NCI-H774 (cell line): Measurements from ENCODE around the gene ATAT1.

ENCODE experiments used
- DNase-seq: peaks from one replicate; lab custom pipeline; 2025; lab: John Stamatoyannopoulos, UW

Gene ATAT1

DNA sequence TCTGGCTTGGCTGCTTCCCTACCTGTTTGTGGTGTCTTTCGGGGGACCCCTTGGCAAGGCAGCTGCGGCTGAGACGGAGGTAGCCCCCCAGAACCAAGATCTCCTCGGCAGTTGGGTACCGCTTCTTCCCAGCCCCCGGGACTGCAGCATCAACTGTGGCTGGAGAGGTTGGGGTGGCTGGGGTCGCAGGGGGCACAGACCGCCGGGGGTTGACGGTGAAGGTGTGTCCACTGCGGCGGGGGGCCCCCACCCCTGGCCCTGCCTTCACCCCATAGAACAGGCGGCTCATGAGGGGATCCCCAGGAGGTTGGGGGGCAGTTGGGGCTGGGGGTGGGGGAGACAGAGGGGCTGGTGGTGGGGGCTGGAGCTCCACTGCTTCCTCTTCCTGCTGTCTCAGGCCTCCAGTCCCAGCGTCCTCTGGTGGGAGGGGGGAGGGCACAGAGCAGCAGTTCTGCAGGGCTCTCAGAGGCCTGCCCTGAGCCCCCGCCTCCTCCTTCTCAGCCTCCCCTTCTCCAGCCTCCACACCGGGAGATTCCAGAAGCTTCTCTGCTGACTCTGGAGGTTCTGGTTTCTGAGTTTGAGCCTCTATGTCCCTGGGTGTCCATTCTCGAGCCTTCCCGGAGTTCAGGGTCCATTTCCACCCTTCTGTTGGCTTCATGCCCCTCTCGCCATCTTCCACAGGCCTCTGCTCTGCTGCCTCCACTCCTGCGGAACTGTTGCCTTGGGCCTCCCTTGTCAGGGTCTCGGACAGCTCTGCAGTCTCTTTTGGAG is 57.9 kb downstream of the ATAT1 start:
- DNase-seq: no peak

DNA sequence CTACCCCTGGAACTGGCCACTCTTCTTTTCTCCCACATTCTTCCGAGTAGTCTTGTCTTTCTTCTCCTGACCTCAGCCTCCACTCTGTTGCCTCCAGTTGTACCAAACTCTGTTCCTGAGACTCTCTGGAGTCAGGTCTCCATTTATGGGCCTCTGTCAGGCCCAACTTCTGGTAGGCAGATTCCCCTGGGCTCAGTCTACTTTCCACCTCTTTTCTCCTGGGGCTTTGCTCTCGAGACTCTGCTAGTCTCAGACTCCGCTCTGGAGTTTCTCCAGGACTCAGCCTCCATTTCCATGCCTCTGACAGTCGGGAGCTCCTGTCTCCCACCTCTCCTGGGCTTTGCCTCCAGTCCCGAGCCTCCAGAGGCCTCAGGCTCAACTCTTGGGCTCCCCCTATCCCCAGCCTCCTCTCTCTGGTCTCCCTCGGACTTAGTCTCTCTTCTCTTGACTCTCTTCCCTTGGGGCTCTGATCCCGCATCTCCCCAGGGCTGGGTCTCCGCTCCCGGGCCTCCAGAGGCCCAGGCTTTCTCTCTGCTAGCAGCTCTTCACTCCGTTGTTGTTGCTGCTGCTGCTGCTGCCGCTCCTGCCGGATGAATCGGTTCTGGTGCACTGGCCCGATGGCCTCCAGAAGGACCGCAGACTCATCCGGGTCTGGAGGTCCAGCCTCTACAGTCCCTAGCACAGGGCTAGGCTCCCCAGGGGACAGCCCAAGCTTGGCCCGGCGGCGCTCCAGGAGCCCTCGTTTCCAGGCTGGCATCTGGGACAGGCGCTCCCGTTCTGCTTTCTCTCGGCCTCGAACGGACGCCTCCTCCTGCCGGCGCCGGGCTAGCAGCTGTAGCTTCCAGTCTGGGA is 58.7 kb downstream of the ATAT1 start:
- DNase-seq: no peak

DNA sequence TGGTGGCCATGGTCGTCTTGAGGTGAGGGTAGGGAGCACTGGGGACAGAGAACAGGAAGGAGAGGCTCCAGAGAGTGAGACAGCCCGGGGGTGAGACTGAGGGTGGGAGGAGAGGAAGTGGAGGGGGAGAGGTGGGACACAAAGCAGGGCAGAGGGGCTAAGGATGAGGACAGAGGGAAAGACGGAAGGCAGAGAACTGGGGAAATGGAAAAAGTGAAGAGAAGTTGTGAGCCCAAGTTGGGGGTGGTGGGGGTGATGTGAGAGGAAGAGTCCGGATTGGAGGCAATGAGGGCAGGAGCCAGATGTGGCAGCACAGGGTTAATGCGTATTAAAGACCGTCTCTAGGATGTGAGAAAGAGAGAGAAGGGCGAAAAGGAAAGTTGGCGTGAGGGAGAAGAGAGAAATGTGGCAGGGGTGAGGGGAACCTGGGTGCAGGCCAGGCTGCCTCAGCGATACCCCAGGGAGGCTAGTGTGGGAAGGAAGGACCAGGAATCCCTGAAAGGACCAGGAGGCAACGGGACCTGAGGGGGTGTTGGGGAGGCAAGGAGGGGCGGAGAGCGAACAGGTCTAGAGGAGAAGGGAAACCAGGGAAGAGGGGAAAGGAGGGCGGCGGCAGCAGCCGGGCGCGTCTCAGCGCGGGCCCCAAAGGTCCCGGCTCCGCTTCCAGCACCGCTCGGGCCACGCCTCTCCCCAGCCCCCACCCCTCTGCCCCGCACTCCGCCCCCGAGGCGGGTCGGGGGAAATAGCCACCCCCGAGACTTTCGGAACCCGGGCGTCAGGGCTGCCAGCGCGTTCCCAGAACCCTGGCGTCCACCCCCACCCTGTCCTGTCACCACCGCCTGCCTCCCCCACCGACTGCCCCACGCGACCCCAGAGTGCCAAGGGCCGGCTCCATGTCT is 59.6 kb downstream of the ATAT1 start, which contains the start of gene PPP1R18:
Gene PPP1R18 (minus strand): TSS at position 637 of the 899 bp plus-strand sequence. CDS start 627 bp downstream, at position 10.
- peak; percentile 5 for DNase-seq

DNA sequence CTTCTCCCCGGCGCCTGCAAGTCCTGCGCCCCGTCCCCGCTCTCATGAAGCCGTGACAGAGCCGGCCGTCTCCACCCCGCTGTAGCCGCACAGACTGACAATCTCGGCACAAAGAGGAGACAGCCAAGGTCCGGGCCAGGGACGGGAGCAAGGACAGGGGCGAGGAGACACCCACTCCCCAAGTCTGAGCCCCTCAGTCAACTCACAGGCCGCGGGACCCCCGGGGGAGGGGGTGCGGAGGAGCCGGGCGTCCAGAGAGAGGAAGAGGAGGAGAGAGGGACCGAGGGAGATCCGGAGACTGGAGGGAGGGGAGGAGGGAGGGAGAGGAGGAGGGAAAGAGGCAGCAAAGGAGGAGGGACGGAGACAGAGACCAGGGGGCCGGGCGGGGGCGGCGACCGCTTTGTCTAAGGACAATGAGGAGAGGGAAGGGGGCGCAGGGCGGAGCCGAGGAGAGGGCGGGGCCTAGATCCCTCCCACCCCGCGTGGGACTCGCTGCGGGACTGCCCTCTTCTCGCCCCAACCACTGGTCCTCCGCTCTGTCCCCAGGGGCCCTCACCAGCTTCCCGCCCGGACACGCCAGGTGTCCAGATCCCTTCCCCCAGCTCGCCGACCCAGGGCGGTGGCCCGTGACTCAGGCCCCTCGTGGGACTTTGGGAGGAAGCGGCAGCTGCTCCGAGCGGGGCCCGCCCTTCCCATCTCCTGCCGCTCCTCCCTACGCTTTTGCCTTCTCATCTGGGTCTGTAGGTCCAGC is 60.4 kb downstream of the ATAT1 start:
- peak; percentile 51 for DNase-seq

DNA sequence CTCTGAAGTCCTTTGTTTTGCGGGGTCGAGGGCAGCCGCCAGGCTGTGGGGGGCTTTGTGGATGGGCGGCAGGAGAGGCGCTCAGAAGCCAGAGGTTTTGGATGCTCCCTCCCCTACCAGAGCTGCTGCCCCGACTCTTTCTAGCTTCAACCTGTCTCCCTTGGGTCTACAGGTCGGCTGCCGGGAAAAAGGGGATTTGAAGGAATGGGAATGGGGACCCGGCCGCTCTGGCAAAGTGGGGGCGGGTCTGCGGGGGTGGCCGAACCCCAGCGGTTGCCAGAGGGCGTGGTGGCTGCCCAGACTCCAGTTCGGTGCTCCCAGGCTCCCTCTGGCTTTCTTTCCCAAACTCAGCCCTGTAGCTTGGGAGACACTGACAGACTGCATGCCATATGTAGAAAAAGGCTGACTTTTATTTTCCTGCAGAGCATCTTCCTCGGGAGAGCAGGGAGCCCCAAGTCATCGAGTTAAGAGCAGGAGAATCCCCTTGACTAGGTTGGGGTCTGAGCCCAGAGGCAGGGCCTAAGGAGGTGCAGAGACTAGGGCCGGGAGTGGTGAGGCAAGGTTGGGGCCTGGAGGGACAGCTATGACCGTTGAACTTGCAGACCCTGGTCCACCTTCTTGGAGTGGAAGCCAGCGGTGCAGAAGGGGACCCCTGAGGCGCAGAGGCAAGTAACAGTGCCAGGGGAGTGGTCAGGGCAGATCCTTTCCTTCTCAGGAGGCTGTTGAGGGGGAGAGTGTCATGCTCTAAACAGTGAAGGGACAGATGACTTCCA is 61.2 kb downstream of the ATAT1 start:
- no peak for DNase-seq

DNA sequence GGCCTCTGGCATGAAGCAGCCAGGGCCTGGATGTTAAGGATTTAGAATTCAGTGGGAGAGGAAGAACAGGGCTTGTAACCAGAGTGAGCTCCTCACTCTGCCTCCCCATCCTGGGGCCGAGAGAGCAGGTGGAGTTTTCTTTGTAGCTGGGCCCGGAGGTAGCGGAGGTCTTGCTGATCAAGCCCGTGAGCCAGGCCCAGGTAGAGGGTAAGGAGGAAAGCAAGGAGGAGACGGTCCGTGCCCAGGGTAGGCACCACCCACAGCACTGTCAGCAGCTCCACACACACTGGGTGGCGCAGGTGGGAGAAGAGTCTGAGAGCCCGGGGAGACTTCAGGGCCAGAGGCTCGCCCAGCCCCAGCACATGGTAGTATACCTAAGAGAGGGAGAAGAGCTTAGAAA is 61.9 kb downstream of the ATAT1 start:
- DNase-seq: no peak

DNA sequence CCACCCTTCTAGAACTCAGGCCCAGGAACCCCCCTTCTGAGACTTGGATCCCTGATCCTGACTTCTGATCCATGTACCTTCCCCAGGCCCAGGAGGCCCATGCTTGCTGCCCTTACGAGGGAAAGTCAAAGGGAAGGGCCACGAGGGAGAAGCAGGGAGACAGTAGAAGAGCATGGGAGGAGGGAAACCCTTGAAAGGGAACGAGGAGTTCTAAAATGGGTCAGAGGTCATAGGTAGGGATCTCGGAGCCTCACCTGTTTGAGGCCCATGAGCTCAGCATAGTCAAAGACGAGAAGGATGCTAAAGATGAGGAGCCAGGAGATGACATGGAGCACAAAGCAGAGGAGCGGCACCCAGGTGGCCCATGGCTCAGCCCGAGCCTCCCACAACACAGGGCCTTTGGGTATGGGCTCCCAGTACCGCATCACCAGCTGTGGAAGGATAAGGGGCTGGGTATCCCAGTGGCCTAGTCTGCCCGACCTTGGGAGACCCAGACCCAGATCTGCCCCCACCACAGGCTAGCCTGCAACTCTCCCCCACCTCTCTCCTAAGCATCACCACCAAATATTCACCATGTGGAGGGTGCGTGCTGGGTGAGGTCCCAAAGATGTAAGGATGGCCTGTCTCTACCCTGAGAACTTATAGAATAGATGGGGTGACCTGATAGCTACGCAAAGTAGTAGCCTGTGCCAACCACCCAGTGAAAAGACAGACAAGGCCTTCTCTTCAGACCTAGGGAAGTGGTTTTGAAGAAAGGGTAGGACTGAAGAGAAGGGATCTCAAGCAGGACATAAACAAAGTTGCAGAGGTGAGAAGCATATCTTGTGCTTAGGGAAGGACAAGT is 62.6 kb downstream of the ATAT1 start:
- DNase-seq: no peak

DNA sequence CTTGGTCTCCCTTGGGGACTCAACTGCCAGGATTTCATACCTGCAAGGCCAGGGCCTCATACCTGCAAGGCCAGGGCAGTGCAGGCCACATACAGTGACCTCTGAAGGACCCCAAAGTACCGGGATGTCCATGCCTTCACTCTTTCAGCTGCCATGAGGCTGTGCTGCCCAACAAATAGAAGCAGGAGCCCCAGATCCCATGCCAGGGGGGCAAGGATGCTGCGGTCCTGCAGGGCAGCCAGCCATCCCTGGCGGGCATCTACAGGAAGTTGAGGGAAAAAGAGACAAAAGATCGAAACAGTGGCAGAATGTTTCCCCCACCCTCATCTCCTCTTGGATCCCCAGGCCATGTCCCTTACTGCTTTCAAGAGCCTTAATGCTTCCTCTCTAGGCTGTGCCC is 63.3 kb downstream of the ATAT1 start:
- DNase-seq: no peak

DNA sequence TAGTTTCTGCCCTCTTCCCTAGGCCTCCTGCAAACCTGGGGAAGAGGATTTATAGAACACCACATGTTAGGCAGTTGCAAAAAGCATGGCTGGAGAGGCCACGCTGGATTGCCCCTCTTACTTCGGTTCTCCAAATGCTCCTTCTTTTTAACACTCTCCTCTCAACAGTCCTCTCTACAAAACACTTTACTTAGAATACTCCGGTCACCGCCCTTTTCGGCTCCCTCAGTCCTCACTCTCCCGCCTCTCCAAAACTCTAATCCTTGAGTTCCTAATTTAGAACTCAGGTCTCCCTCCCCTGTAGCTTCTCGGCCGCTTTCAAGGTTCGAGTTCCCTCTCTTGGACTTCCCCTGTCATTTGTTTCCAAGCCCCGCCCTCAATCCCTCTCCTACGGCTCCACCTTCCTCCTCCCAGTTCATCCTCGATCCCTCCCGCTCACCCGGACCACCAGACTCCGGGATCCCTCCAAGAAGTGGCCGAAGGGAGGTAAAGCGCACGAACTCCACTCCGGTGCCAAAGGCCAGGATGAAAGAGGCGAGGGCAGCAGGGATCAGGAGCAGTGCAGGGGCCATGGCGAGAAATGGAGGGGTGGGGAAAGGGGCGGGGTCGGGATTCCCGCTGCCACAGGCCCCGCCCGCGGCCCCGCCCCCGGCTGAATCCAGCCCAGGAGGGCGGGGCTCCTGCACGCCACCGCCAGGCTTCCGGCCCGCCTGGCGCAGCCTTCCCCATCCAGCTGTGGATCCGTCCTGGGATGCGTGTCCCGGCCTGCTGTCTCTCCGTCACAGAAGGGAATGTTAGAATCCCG is 63.9 kb downstream of the ATAT1 start, which contains the start of gene NRM:
Gene NRM (minus strand): TSS at position 582 of the 805 bp plus-strand sequence. CDS start 10 bp downstream, at position 572.
- peak; percentile 76 for DNase-seq

DNA sequence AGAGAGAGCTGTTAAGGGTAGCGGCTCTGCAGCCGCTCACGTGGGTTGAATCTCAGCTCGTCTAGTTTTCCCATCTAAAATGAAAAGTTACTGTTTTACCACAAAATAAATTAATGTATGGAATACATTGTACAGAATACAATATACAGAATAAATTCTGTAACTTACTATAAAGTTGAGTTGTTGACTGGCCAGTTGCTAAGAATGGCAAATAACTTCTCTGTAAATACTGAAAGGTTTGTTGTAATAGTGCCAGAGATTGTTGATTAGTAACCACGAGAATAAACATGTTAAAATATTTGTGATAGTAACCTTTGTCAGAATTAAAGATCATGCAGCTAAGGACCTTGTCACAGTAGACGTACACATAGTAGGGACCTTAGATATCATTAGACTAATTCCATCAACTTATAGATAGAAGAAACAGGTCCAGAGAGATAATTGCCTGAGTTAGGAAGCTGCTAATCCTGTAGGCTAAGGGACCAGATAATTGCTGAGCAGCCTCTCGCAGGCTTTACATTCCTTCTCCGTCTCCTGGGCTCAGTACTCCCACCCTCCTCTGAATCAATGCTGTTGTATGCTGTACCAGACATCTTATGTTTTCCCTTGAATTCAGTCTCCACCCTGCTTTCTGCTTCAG is 64.7 kb downstream of the ATAT1 start:
- DNase-seq: peak; percentile 5
